SK-N-SH (cell line): Measurements from ENCODE around the gene DVL2. TPM values are rescaled to one million over a fixed set of nuclear protein-coding genes. Genes with fewer than 3 reads are reported as not detected.
A peak's percentile ranks its signal among the peaks of the same experiment; 100 is the strongest.

Experiments
- CTCF ChIA-PET: fragments of 300-600, 350-600 bp; formaldehyde crosslinking; extraction: SDS; loops from one replicate; lab custom pipeline; 2021; lab: Yijun Ruan, JAX
- POLR2A ChIA-PET: fragments of 350-600 bp; sonication (Branson Sonifier 250); formaldehyde crosslinking; extraction: SDS; loops from one replicate; lab custom pipeline; 2020; ENCODE audit warnings: antibody characterized with exemption, inconsistent platforms; lab: Yijun Ruan, JAX
- DNase-seq: peaks from one replicate; pipeline ENCODE4 v3.0.0; 2012
- H2AFZ ChIP-seq: fragments of 200-600 bp; sonication (generic); 2 replicates; pipeline ENCODE4 v1.8.1; 2016; ENCODE audit warnings: antibody characterized with exemption, mild to moderate bottlenecking, low read depth
- H3F3A ChIP-seq: fragments of 200-600 bp; sonication (generic); replicated peaks from 2 replicates; pipeline ENCODE3; 2016; ENCODE audit warnings: antibody characterized with exemption, mild to moderate bottlenecking; ENCODE audit not compliant: insufficient read depth
- H3K27ac ChIP-seq, 2 experiments: fragments of 200-500 bp in 1 of 2; fragments of 200-600 bp in 1 of 2; sonication (Bioruptor generic) in 1 of 2; sonication (generic), shearing (Covaris generic) in 1 of 2; 2 replicates each; pipeline versions ENCODE4 v1.5.1 to v1.6.1; 2014 to 2016; ENCODE audit warnings: low read depth in 2 of 2, inconsistent platforms in 1 of 2, low read length in 1 of 2, mild to moderate bottlenecking in 1 of 2, mixed read lengths in 1 of 2
- H3K27me3 ChIP-seq: fragments of 200-600 bp; sonication (generic), shearing (Covaris generic); 2 replicates; pipeline ENCODE4 v1.6.1; 2016; ENCODE audit warnings: mixed run types; ENCODE audit not compliant: insufficient read depth
- H3K36me3 ChIP-seq, 2 experiments: fragments of 200-500 bp in 1 of 2; fragments of 200-600 bp in 1 of 2; sonication (Bioruptor generic) in 1 of 2; sonication (generic) in 1 of 2; replicated peaks in 1 of 2; 2 replicates each; pipeline versions ENCODE3 to v1.5.1; 2014 to 2016; ENCODE audit warnings: low read length in 1 of 2, mild to moderate bottlenecking in 1 of 2; ENCODE audit not compliant: insufficient read depth in 2 of 2, control insufficient read depth in 1 of 2
- H3K4me1 ChIP-seq, 2 experiments: fragments of 200-500 bp in 1 of 2; fragments of 200-600 bp in 1 of 2; sonication (Bioruptor generic) in 1 of 2; sonication (generic), shearing (Covaris generic) in 1 of 2; 2 replicates each; pipeline versions ENCODE4 v1.5.1 to v1.6.1; 2014 to 2016; ENCODE audit warnings: low read depth in 1 of 2, low read length in 1 of 2, mixed run types in 1 of 2; ENCODE audit not compliant: insufficient read depth in 2 of 2, control insufficient read depth in 1 of 2
- H3K4me2 ChIP-seq: fragments of 200-600 bp; sonication (generic), shearing (Covaris generic); 2 replicates; pipeline ENCODE4 v1.6.1; 2017; ENCODE audit warnings: mixed run types
- H3K4me3 ChIP-seq, 2 experiments: fragments of 200-500 bp in 1 of 2; fragments of 200-600 bp in 1 of 2; sonication (Bioruptor generic) in 1 of 2; sonication (generic), shearing (Covaris generic) in 1 of 2; 2 replicates each; pipeline versions ENCODE4 v1.5.1 to v1.8.1; 2014 to 2016; ENCODE audit warnings: low read depth in 2 of 2, inconsistent platforms in 1 of 2, low read length in 1 of 2, mild to moderate bottlenecking in 1 of 2, mixed read lengths in 1 of 2, moderate library complexity in 1 of 2
- H3K79me2 ChIP-seq: fragments of 200-600 bp; sonication (generic); 2 replicates; pipeline ENCODE4 v1.8.1; 2017; ENCODE audit warnings: mild to moderate bottlenecking; ENCODE audit not compliant: insufficient read depth
- H3K9ac ChIP-seq: fragments of 200-600 bp; sonication (generic); 2 replicates; pipeline ENCODE4 v1.6.1; 2017; ENCODE audit warnings: mixed run types
- H3K9me2 ChIP-seq: fragments of 200-600 bp; sonication (generic); 2 replicates; pipeline ENCODE4 v1.6.1; 2017; ENCODE audit warnings: mixed run types
- H3K9me3 ChIP-seq: fragments of 200-600 bp; sonication (generic); 2 replicates; pipeline ENCODE4 v1.6.1; 2017; ENCODE audit warnings: mixed run types, mild to moderate bottlenecking, moderate library complexity
- H4K20me1 ChIP-seq: fragments of 200-600 bp; sonication (generic); 2 replicates; pipeline ENCODE4 v1.6.1; 2017; ENCODE audit warnings: mild to moderate bottlenecking, mixed run types; ENCODE audit not compliant: insufficient read depth
- CHD2 ChIP-seq: fragments of 150-350 bp; IDR thresholded peaks from 2 replicates; pipeline ENCODE4 v1.6.1; 2018; ENCODE audit warnings: low read length; ENCODE audit not compliant: partially characterized antibody
- CTCF ChIP-seq: fragments of 200-600 bp; sonication (generic); IDR thresholded peaks from 2 replicates; pipeline ENCODE4 v1.6.1; 2017; ENCODE audit warnings: antibody characterized with exemption, mild to moderate bottlenecking, moderate library complexity
- ELF1 ChIP-seq: IDR thresholded peaks from 2 replicates; pipeline ENCODE4 v1.4.0; 2012
- EP300 ChIP-seq, 2 experiments: IDR thresholded peaks; 2 replicates each; pipeline versions ENCODE4 v1.4.0 to v1.6.1; 2012; ENCODE audit warnings: borderline replicate concordance in 1 of 2, low read depth in 1 of 2, low read length in 1 of 2
- FOSL2 ChIP-seq: IDR thresholded peaks from 2 replicates; pipeline ENCODE4 v1.4.0; 2012; ENCODE audit warnings: low read depth, mild to moderate bottlenecking, moderate library complexity, borderline replicate concordance
- FOXM1 ChIP-seq: IDR thresholded peaks from 2 replicates; pipeline ENCODE4 v1.4.0; 2012; ENCODE audit warnings: low read depth, mild to moderate bottlenecking
- GATA2 ChIP-seq: sonication (generic); formaldehyde crosslinking; IDR thresholded peaks from 2 replicates; pipeline ENCODE4 v1.5.0; 2020; ENCODE audit warnings: mild to moderate bottlenecking, missing genetic modification reagents
- IRF3 ChIP-seq: fragments of 150-350 bp; IDR thresholded peaks from 2 replicates; pipeline ENCODE4 v1.6.1; 2016; ENCODE audit warnings: mild to moderate bottlenecking, low read depth, low read length
- JUND ChIP-seq: IDR thresholded peaks from 2 replicates; pipeline ENCODE4 v1.4.0; 2012
- MAX ChIP-seq: IDR thresholded peaks from 2 replicates; pipeline ENCODE4 v1.4.0; 2012; ENCODE audit warnings: low read depth
- NFIC ChIP-seq: IDR thresholded peaks from 2 replicates; pipeline ENCODE4 v1.4.0; 2012; ENCODE audit warnings: borderline replicate concordance
- PBX3 ChIP-seq: IDR thresholded peaks from 2 replicates; pipeline ENCODE4; 2012
- REST ChIP-seq: IDR thresholded peaks from 2 replicates; pipeline ENCODE4 v1.6.1; 2012; ENCODE audit warnings: mild to moderate bottlenecking, low read depth, low read length, moderate library complexity
- RFX5 ChIP-seq: IDR thresholded peaks from 2 replicates; pipeline ENCODE4 v1.6.1; 2012; ENCODE audit warnings: mild to moderate bottlenecking, improper control_type of control experiment, low read length
- SMC3 ChIP-seq: IDR thresholded peaks from 2 replicates; pipeline ENCODE4 v1.6.1; 2012; ENCODE audit warnings: low read depth, low read length, improper control_type of control experiment
- TCF12 ChIP-seq: IDR thresholded peaks from 2 replicates; pipeline ENCODE4 v1.4.0; 2012
- TEAD4 ChIP-seq: IDR thresholded peaks from 2 replicates; pipeline ENCODE4 v1.4.0; 2012; ENCODE audit warnings: mild to moderate bottlenecking, borderline replicate concordance; ENCODE audit not compliant: insufficient read depth
- USF1 ChIP-seq: IDR thresholded peaks from 2 replicates; pipeline ENCODE4 v1.4.0; 2012; ENCODE audit warnings: low read depth, borderline replicate concordance
- USF2 ChIP-seq: fragments of 150-350 bp; IDR thresholded peaks from 2 replicates; pipeline ENCODE4 v1.6.1; 2017; ENCODE audit warnings: antibody characterized with exemption, low read length, low read depth, borderline replicate concordance
- YY1 ChIP-seq: IDR thresholded peaks from 2 replicates; pipeline ENCODE4 v1.4.0; 2012; ENCODE audit warnings: low read depth, mild to moderate bottlenecking
- ZBTB33 ChIP-seq: IDR thresholded peaks from 2 replicates; pipeline ENCODE4 v1.4.0; 2012; ENCODE audit warnings: low read depth, borderline replicate concordance
- WGBS: methylation state at CpG from one replicate; pipeline ENCODE4 v1.1.6; 2017; ENCODE audit warnings: low lambda C conversion rate; 5-methylcytosine and 5-hydroxymethylcytosine counted together
- polyA plus RNA-seq, 3 experiments: library from polyadenylated mRNA; depleted of rRNA; stranded (reverse); fragments of >200 nt; gene quantifications; 2 replicates each; pipeline ENCODE4 v1.2.3, GENCODE V29; 2012

DVL2 gene
- polyA plus RNA-seq, 1 of the 3 experiments (the other 2 are of a cell fraction), result 8.3 TPM

GRCh38 chr17:7191571-7192270 is 42.6 kb downstream of the DVL2 start:
- peak; percentile 86 for DNase-seq
- Histone ChIP-seq H3K79me2 (no peaks in the 10 kb centered on the region), H2AFZ (no peak overlapping the region), H3K36me3 (peaks cover 15 to 37% of the 10 kb centered on the region in 2 experiments), H3F3A (no peaks in the 10 kb centered on the region), H4K20me1 (no peaks in the 10 kb centered on the region), H3K9me2 (no peaks in the 10 kb centered on the region), H3K4me1 (no peaks in the 10 kb centered on the region), H3K9ac (no peak overlapping the region), H3K4me2 (no peak overlapping the region), H3K27me3 (no peaks in the 10 kb centered on the region), H3K27ac (no peak overlapping the region), H3K9me3 (no peaks in the 10 kb centered on the region), H3K4me3 (no peak overlapping the region)
- CTCF ChIA-PET, result interaction anchor here (0.8 to 1.5 kb wide), 2 partner anchors 23 to 140 kb away, joined by 3 to 4 read pairs; no protein-coding TSS in a partner anchor
- WGBS, result 85% methylated on average over 25 of the region's 26 CpGs
- POLR2A ChIA-PET, result no interaction called here
- TF ChIP-seq GATA2 (CRISPR knock-in tag), result no peak
- TF ChIP-seq CTCF, result no peak
- peak; percentile 75 for TF ChIP-seq CHD2
- TF ChIP-seq SMC3, result no peak
- TF ChIP-seq IRF3, result no peak
- no peak for TF ChIP-seq ELF1
- TF ChIP-seq REST, result peak; percentile 87
- no peak for TF ChIP-seq EP300 (IDR thresholded peaks at IDR 0.05; ENCODE audit: borderline replicate concordance in 1 of 2, low read depth in 1 of 2, low read length in 1 of 2)
- no peak for TF ChIP-seq MAX
- no peak for TF ChIP-seq TEAD4
- TF ChIP-seq TCF12, result no peak
- TF ChIP-seq YY1, result 0 out of 2 replicates have a peak, but pooled peaks have one; percentile 36
- TF ChIP-seq FOSL2, result peak; percentile 62
- no peak for TF ChIP-seq FOXM1
- no peak for TF ChIP-seq NFIC
- no peak for TF ChIP-seq USF2
- TF ChIP-seq ZBTB33, result no peak
- peak; percentile 26; the same call in 1 of the 2 replicates for TF ChIP-seq PBX3
- peak; percentile 68 for TF ChIP-seq JUND
- TF ChIP-seq RFX5, result no peak
- TF ChIP-seq USF1, result peak; percentile 81; the same call in 1 of the 2 replicates
